Measurements from ENCODE around the gene TPX2.

- TF ChIP-seq CTCF (IDR thresholded peaks at IDR 0.05) = no peak
- no peak for TF ChIP-seq USF1 (IDR thresholded peaks at IDR 0.05; ENCODE audit: borderline replicate concordance, low read depth)
- no peak for TF ChIP-seq TAF1 (IDR thresholded peaks at IDR 0.05; ENCODE audit: borderline replicate concordance, low read depth, low read length)
- no peak for TF ChIP-seq TCF12 (IDR thresholded peaks at IDR 0.05)
- TF ChIP-seq POLR2AphosphoS5 (IDR thresholded peaks at IDR 0.05; ENCODE audit: low read depth, low read length) = no peak
- TF ChIP-seq ZBTB33 (IDR thresholded peaks at IDR 0.05; ENCODE audit: borderline replicate concordance, low read depth) = no peak
Observed at GRCh38 chr20:31824125-31824485, 85.0 kb downstream of the TPX2 start.
